NCI-H2029 treated with DMSO at 0.1 percent for 48 hours (cell line): ENCODE results near the gene FXR1.
"Not testable (repeated sequence)": the region's sequence is repeated elsewhere in the genome, so short reads cannot be mapped to it uniquely, and the experiment has no call there.

Source experiments
- DNase-seq: peaks from one replicate; lab custom pipeline; 2025; lab: John Stamatoyannopoulos, UW

Gene FXR1

GRCh38 chr3:180912304-180913296, at the start of gene FXR1:
TSS of gene FXR1 (plus strand) at chr3:180912670. CDS start at chr3:180912686, 16 bp downstream.
- DNase-seq, result peak; percentile 75

- no peak for DNase-seq
These were observed 42.3 kb upstream of the FXR1 start for GRCh38 chr3:180870008-180870699.

- DNase-seq, result no peak
These were observed 40.6 kb upstream of the FXR1 start for GRCh38 chr3:180871901-180872300.

- DNase-seq, result not testable (repeated sequence)
These were observed 40.0 kb upstream of the FXR1 start for GRCh38 chr3:180872430-180872829.

GRCh38 chr3:180875124-180875698, 37.3 kb upstream of the FXR1 start:
- DNase-seq, result no peak

- no peak for DNase-seq
These were observed 31.2 kb upstream of the FXR1 start for GRCh38 chr3:180881065-180881801.

- DNase-seq, result no peak
These were observed 30.4 kb upstream of the FXR1 start for GRCh38 chr3:180882115-180882514.

GRCh38 chr3:180888992-180889560, 23.4 kb upstream of the FXR1 start:
- DNase-seq, result no peak

- DNase-seq, result no peak
These were observed 13.9 kb upstream of the FXR1 start for GRCh38 chr3:180898572-180898971.

- DNase-seq, result no peak
These were observed 2.9 kb upstream of the FXR1 start for GRCh38 chr3:180909369-180910127.

GRCh38 chr3:180910823-180911222, 1.6 kb upstream of the FXR1 start:
- DNase-seq, result no peak

- no peak for DNase-seq
These were observed 580 bp upstream of the FXR1 start for GRCh38 chr3:180911876-180912303.

- DNase-seq, result no peak
These were observed 1.3 kb downstream of the FXR1 start for GRCh38 chr3:180913581-180914404.

GRCh38 chr3:180918542-180918941, 6.1 kb downstream of the FXR1 start:
- no peak for DNase-seq

GRCh38 chr3:180922242-180922641, 9.8 kb downstream of the FXR1 start:
- no peak for DNase-seq

- no peak for DNase-seq
These were observed 11.1 kb downstream of the FXR1 start for GRCh38 chr3:180923561-180923960.

GRCh38 chr3:180926526-180926925, 14.1 kb downstream of the FXR1 start:
- DNase-seq, result no peak

GRCh38 chr3:180929376-180929775, 16.9 kb downstream of the FXR1 start:
- no peak for DNase-seq

GRCh38 chr3:180930526-180930925, 18.1 kb downstream of the FXR1 start:
- no peak for DNase-seq

GRCh38 chr3:180932819-180933218, 20.3 kb downstream of the FXR1 start:
- no peak for DNase-seq
